Measurements from ENCODE around the gene PLEKHA3. TPM values are rescaled to one million over a fixed set of nuclear protein-coding genes. Genes with fewer than 3 reads are reported as not detected.
A peak's percentile ranks its signal among the peaks of the same experiment; 100 is the strongest.

Gene PLEKHA3
- total RNA-seq, 1 experiment from 2014 or later: 26.8 TPM

GRCh38 chr2:178479275-178479616 is 1.0 kb upstream of the PLEKHA3 start:
- Histone ChIP-seq H4K20me1 (ENCODE audit: insufficient read depth) (no peaks in the 10 kb centered on the region), H3K9ac (ENCODE audit: low read length) (peak overlapping the region; percentile 77), H3K27me3 (ENCODE audit: insufficient read depth, low read length) (no peaks in the 10 kb centered on the region), H3K9me2 (ENCODE audit: insufficient read depth) (no peaks in the 10 kb centered on the region), H3K4me1 (ENCODE audit: control insufficient read depth in 1 of 2, insufficient read depth in 2 of 2, low read length in 2 of 2) (peaks cover 10 to 30% of the 10 kb centered on the region in 2 experiments; a peak in 3 of 4 replicates), H3K36me3 (ENCODE audit: control insufficient read depth in 1 of 2, insufficient read depth in 2 of 2, low read length in 2 of 2) (no peaks in the 10 kb centered on the region), H3K27ac (ENCODE audit: low read depth, low read length) (no peak overlapping the region; the same call in 1 of the 2 replicates), H3K4me3 (replicated peaks in 1 of 2; ENCODE audit: low read depth in 1 of 2, low read length in 2 of 2) (peak overlapping the region; percentile 75 to 92), H3K4me2 (ENCODE audit: low read length) (peak overlapping the region; percentile 100), H2AFZ (ENCODE audit: low read depth, low read length, poor library complexity, severe bottlenecking) (peak overlapping the region; percentile 100), H3K79me2 (ENCODE audit: insufficient read depth, low read length) (peaks cover 35% of the 10 kb centered on the region), H3K9me3 (ENCODE audit: control insufficient read depth in 1 of 2, insufficient read depth in 1 of 2, low read depth in 1 of 2, low read length in 2 of 2) (no peaks in the 10 kb centered on the region)
- no TSS peak for BruUV-seq (replicated peaks)
- ChIA-PET CTCF (no interaction called here), RAD21 (ENCODE audit: low non-redundant PET in 1 of 2, low total read pairs in 2 of 2, uncharacterized antibody in 2 of 2, unreplicated experiment in 2 of 2) (no interaction called here), POLR2A (no interaction called here)
- no peak for TF ChIP-seq SIN3A (IDR thresholded peaks at IDR 0.05; ENCODE audit: low read depth)
- TF ChIP-seq CTCF (IDR thresholded peaks at IDR 0.05 in 2 of 3, conservative IDR thresholded peaks at IDR 0.05 in 1 of 3; ENCODE audit: borderline replicate concordance in 1 of 3, insufficient read depth in 1 of 3, low read depth in 2 of 3, low read length in 2 of 3): 0 out of 6 replicates have a peak, but pooled peaks of 1 of the 3 experiments have one; percentile 5
- TF ChIP-seq EZH2phosphoT487 (IDR thresholded peaks at IDR 0.05; ENCODE audit: borderline replicate concordance): no peak
- ATAC-seq: no peak
- DNase-seq (ENCODE audit: low read depth, low spot score): no peak
- intact Hi-C loops (cut with micrococcal nuclease): no loop called here

- H2AFZ ChIP-seq (ENCODE audit: low read depth, low read length, poor library complexity, severe bottlenecking): peak overlapping the region; percentile 100
- no peak for ATAC-seq
- CTCF ChIA-PET: no interaction called here
Observed at GRCh38 chr2:178479758-178480226, 465 bp upstream of the PLEKHA3 start.

More at GRCh38 chr2:178479758-178480226, 465 bp upstream of the PLEKHA3 start:
- H3K4me2 ChIP-seq (ENCODE audit: low read length): peak overlapping the region; percentile 100
- H4K20me1 ChIP-seq (ENCODE audit: insufficient read depth): no peaks in the 10 kb centered on the region
- peak overlapping the region; percentile 22 for H3K27ac ChIP-seq (ENCODE audit: low read depth, low read length)
- peak overlapping the region; percentile 61 for H3K9ac ChIP-seq (ENCODE audit: low read length)
- no peak for TF ChIP-seq ZFX (IDR thresholded peaks at IDR 0.05)
- TF ChIP-seq POLR2A (IDR thresholded peaks at IDR 0.05; ENCODE audit: borderline replicate concordance, extremely low read depth, insufficient read depth, insufficient read length): peak; percentile 56
- RAD21 ChIA-PET (ENCODE audit: low non-redundant PET in 1 of 2, low total read pairs in 2 of 2, uncharacterized antibody in 2 of 2, unreplicated experiment in 2 of 2): no interaction called here
- no peaks in the 10 kb centered on the region for H3K9me3 ChIP-seq (ENCODE audit: control insufficient read depth in 1 of 2, insufficient read depth in 1 of 2, low read depth in 1 of 2, low read length in 2 of 2)
- H3K9me2 ChIP-seq (ENCODE audit: insufficient read depth): no peaks in the 10 kb centered on the region
- POLR2A ChIA-PET: interaction anchor here (0.9 to 1.0 kb wide), 2 partner anchors 14 to 29 kb away, joined by 3 to 5 read pairs; partner anchors contain the start of genes PJVK and PRKRA
- peak overlapping the region; percentile 70 to 92 for H3K4me3 ChIP-seq (replicated peaks in 1 of 2; ENCODE audit: low read depth in 1 of 2, low read length in 2 of 2)
- no TSS peak for BruUV-seq (replicated peaks)
- no peaks in the 10 kb centered on the region for H3K36me3 ChIP-seq (ENCODE audit: control insufficient read depth in 1 of 2, insufficient read depth in 2 of 2, low read length in 2 of 2)
- H3K27me3 ChIP-seq (ENCODE audit: insufficient read depth, low read length): no peaks in the 10 kb centered on the region
- H3K4me1 ChIP-seq (ENCODE audit: control insufficient read depth in 1 of 2, insufficient read depth in 2 of 2, low read length in 2 of 2): peaks cover 10 to 30% of the 10 kb centered on the region in 2 experiments; a peak in 3 of 4 replicates
- H3K79me2 ChIP-seq (ENCODE audit: insufficient read depth, low read length): peaks cover 40% of the 10 kb centered on the region
- intact Hi-C loops (cut with micrococcal nuclease): no loop called here
- DNase-seq (ENCODE audit: low read depth, low spot score): no peak
